SJSA1 (cell line): ENCODE data around the gene MROH2A. TPM values are rescaled to one million over a fixed set of nuclear protein-coding genes. Genes with fewer than 3 reads are reported as not detected.
"Not testable (repeated sequence)": the region's sequence is repeated elsewhere in the genome, so short reads cannot be mapped to it uniquely, and the experiment has no call there.

Experiments used
- DNase-seq, 2 experiments: peaks; one replicate each; pipeline ENCODE4 v3.0.0-alpha.2; 2015 to 2020; ENCODE audit warnings: low spot score in 2 of 2, low read depth in 1 of 2
- H3K27ac ChIP-seq: fragments of 250-450 bp; sonication (Bioruptor Pico); 2 replicates; pipeline ENCODE4 v1.5.1; 2020; ENCODE audit warnings: mild to moderate bottlenecking, moderate library complexity
- H3K27me3 ChIP-seq: fragments of 250-450 bp; sonication (Bioruptor Pico); replicated peaks from 2 replicates; pipeline ENCODE4 v1.5.1; 2020; ENCODE audit warnings: mild to moderate bottlenecking, moderate library complexity
- H3K36me3 ChIP-seq: fragments of 250-450 bp; sonication (Bioruptor Pico); 2 replicates; pipeline ENCODE4 v1.5.1; 2020; ENCODE audit warnings: mild to moderate bottlenecking
- H3K4me1 ChIP-seq: fragments of 250-450 bp; sonication (Bioruptor Pico); replicated peaks from 2 replicates; pipeline ENCODE4 v1.6.1; 2021; ENCODE audit warnings: mild to moderate bottlenecking
- H3K4me3 ChIP-seq: fragments of 250-450 bp; sonication (Bioruptor Pico); 2 replicates; pipeline ENCODE4 v1.5.1; 2020; ENCODE audit warnings: mild to moderate bottlenecking
- H3K9me3 ChIP-seq: fragments of 250-450 bp; sonication (Bioruptor Pico); replicated peaks from 2 replicates; pipeline ENCODE4 v1.5.1; 2020; ENCODE audit warnings: mild to moderate bottlenecking
- total RNA-seq: library from RNA; depleted of rRNA; stranded (reverse); fragments of >200 nt; shearing (Covaris generic); gene quantifications from 2 replicates; pipeline ENCODE4 v1.2.3, GENCODE V29; 2014; rRNA removed

The MROH2A gene
- total RNA-seq = not detected in 2 replicates

- Histone ChIP-seq H3K4me1 (no peaks in the 10 kb centered on the region), H3K27me3 (peaks cover 5% of the 10 kb centered on the region; the same call in 1 of the 2 replicates), H3K36me3 (no peaks in the 10 kb centered on the region), H3K9me3 (0 out of 2 replicates have a peak, but pooled peaks cover 3% of the 10 kb centered on the region), H3K4me3 (no peak within 1 kb of the TSS), H3K27ac (no peak within 1 kb of the TSS)
- no peak for DNase-seq
These were observed at the start of gene MROH2A for GRCh38 chr2:233778030-233778429. Gene MROH2A (plus strand): TSS chr2:233778330. CDS start chr2:233779359, 1,029 bp downstream.

GRCh38 chr2:233728723-233729301 is 49.3 kb upstream of the MROH2A start, which contains the start of gene UGT1A3:
Gene UGT1A3 (plus strand): TSS chr2:233729042. CDS start chr2:233729127, 85 bp downstream.
- no peak for DNase-seq
- Histone ChIP-seq H3K27me3 (no peaks in the 10 kb centered on the region), H3K27ac (no peak within 1 kb of the TSS), H3K4me1 (no peaks in the 10 kb centered on the region), H3K9me3 (no peaks in the 10 kb centered on the region), H3K36me3 (no peaks in the 10 kb centered on the region), H3K4me3 (no peak within 1 kb of the TSS)

- H3K4me3 ChIP-seq, H3K9me3 ChIP-seq, H3K4me1 ChIP-seq, H3K36me3 ChIP-seq, H3K27ac ChIP-seq, DNase-seq, H3K27me3 ChIP-seq: not testable (repeated sequence)
These were observed 41.1 kb upstream of the MROH2A start for GRCh38 chr2:233736868-233737653.

GRCh38 chr2:233740870-233741269 is 37.3 kb upstream of the MROH2A start:
- Histone ChIP-seq H3K27me3 (0 out of 2 replicates have a peak, but pooled peaks cover 6% of the 10 kb centered on the region), H3K36me3 (no peaks in the 10 kb centered on the region), H3K4me1 (no peaks in the 10 kb centered on the region), H3K9me3 (no peaks in the 10 kb centered on the region), H3K27ac (no peak overlapping the region), H3K4me3 (no peak overlapping the region)
- no peak for DNase-seq

- no peak overlapping the region for H3K27ac ChIP-seq
- no peaks in the 10 kb centered on the region for H3K27me3 ChIP-seq
- H3K4me3 ChIP-seq = no peak overlapping the region
- DNase-seq = no peak
- no peaks in the 10 kb centered on the region for H3K9me3 ChIP-seq
- H3K36me3 ChIP-seq = no peaks in the 10 kb centered on the region
- H3K4me1 ChIP-seq = no peaks in the 10 kb centered on the region
These were observed 34.5 kb upstream of the MROH2A start for GRCh38 chr2:233743464-233744259.

- H3K4me3 ChIP-seq = no peak overlapping the region
- no peaks in the 10 kb centered on the region for H3K4me1 ChIP-seq
- no peaks in the 10 kb centered on the region for H3K27me3 ChIP-seq
- DNase-seq = no peak
- no peaks in the 10 kb centered on the region for H3K36me3 ChIP-seq
- no peaks in the 10 kb centered on the region for H3K9me3 ChIP-seq
- no peak overlapping the region for H3K27ac ChIP-seq
These were observed 32.9 kb upstream of the MROH2A start for GRCh38 chr2:233745073-233745755.

GRCh38 chr2:233745838-233746237 is 32.3 kb upstream of the MROH2A start:
- H3K4me3 ChIP-seq, DNase-seq, H3K27me3 ChIP-seq, H3K36me3 ChIP-seq, H3K4me1 ChIP-seq, H3K27ac ChIP-seq, H3K9me3 ChIP-seq: not testable (repeated sequence)

DNA sequence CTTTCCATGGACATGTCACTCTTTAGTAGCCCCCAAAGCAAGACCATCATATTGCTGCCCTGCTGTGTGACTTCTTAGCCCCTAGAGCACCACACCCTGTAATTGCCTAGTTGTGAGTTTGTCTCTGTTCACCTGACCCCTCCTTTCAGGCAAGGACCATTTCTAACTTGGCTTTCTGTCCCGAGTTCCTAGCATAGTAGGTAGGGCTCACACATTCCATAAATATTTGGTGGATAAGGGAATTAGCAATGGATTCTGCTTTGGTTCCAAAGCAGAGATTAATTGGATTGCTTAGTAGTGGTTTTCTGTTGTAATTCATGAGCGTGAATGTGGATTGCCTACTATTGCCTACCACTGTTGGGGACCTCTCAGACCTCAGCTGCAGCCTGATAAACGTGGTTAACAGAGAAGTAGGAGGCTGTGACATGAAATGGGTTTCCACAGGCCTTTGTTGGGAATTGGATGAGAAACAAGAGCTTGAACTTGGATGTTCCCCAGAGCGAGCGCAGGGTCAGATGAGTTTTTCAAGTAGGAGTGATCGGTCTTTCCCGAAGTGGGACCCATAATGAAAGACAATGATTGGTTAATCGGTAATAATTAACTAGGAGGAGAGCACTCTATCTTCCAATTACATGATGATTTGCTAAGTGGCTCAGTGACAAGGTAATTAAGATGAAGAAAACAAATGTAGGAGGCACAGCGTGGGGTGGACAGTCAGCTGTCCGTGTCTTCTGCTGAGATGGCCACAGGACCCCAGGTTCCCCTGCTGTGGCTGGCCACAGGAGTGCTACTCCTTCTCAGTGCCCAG is 31.5 kb upstream of the MROH2A start:
- Histone ChIP-seq H3K4me3 (no peak overlapping the region), H3K4me1 (no peaks in the 10 kb centered on the region), H3K9me3 (no peaks in the 10 kb centered on the region), H3K36me3 (no peaks in the 10 kb centered on the region), H3K27ac (no peak overlapping the region), H3K27me3 (no peaks in the 10 kb centered on the region)
- DNase-seq = no peak

GRCh38 chr2:233747283-233747544 is 30.9 kb upstream of the MROH2A start:
- H3K27me3 ChIP-seq = no peaks in the 10 kb centered on the region
- no peak for DNase-seq
- H3K4me1 ChIP-seq = no peaks in the 10 kb centered on the region
- no peak overlapping the region for H3K4me3 ChIP-seq
- H3K27ac ChIP-seq = no peak overlapping the region
- no peaks in the 10 kb centered on the region for H3K9me3 ChIP-seq
- H3K36me3 ChIP-seq = no peaks in the 10 kb centered on the region

DNA sequence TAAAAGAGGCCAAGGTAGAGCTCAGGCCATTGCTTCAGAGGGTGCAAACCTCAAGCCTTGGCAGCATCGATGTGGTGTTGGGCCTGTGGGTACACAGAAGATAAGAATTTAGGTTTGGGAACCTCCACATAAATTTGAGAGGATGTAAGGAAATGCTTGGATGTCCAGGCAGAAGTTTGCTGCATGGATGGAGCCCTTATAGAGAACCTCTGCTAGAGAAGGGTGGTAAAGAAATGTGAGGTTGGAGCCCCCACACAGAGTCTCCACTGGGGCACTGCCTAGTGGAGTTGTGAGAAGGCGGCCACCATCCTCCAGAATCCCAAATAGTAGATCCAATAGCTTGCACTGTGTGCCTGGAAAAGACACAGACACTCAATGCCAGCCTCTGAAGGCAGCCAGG is 27.4 kb upstream of the MROH2A start:
- not testable (repeated sequence) for H3K27ac ChIP-seq, H3K27me3 ChIP-seq, H3K4me3 ChIP-seq, H3K9me3 ChIP-seq, H3K4me1 ChIP-seq, DNase-seq, H3K36me3 ChIP-seq

DNA sequence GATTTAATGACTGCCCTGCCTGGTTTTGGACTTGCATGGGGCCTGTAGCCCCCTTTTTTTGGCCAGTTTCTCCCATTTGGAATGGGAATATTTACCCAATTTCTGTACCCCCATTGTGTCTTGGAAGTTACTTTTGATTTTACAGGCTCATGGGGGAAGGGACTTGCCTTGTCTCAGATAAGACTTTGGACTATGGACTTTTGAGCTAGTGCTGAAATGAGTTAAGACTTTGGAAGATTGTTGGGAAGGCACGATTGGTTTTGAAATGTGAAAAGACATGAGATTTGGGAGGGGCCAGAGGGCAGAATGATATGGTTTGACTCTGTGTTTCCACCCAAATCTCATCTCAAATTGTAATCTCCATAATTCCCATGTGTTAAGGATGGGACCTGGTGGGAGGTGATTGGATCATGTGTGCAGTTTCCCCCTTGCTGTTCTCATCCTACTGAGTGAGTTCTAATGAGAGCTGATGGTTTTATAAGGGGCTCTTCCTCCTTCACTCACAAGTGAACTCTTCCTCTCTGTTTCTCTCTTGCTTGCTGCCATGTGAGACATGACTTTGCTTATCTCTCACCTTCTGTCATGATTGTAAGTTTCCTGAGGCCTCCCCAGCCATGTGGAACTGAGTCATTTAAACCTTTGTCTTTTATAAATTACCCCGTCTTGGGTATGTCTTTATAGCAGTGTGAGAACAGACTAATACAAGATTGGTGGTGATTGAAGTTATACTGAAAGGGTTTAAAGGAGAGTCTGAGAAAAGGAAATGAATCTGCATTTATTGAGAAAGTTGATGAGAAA is 26.7 kb upstream of the MROH2A start:
- not testable (repeated sequence) for DNase-seq, H3K4me3 ChIP-seq, H3K27ac ChIP-seq, H3K27me3 ChIP-seq, H3K9me3 ChIP-seq, H3K36me3 ChIP-seq, H3K4me1 ChIP-seq

DNA sequence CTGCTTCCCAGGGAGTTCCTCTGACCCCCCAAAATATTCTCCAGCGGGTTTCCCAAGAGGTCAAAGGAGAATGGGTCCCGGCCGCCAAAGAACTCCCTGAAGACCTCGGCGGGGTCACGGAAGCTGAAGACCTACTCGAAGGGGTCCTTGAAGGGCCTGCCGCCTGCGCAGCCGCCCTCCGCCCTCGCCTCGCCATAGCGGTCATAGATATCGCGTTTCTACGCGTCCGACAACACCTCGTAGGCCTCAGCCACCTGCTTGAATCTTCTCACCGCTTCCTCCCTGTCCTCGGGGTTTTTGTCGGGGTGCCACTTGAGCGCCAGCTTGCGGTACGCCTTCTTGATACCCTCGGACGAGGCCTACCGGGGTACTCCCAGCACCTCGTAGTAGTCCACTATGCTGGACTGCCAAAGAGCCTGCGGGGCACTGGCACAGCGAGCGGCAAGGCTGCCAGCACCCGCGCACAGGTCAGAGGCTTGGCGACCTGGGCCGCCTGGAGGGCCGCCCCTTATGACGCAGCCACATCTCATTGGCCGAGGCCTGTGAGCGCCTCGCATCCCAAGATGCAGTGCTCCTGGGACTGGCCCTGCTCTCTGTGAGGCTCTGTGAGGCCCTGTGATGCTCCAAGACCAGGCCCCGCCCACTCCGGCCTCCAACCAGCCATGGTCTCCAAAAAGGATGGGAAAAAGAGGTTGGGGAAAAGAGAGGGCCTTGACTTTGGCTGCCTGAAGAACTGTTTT is 23.1 kb upstream of the MROH2A start:
- H3K27ac ChIP-seq = no peak overlapping the region
- H3K27me3 ChIP-seq = no peaks in the 10 kb centered on the region
- no peak for DNase-seq
- no peaks in the 10 kb centered on the region for H3K4me1 ChIP-seq
- peaks cover 3% of the 10 kb centered on the region; the same call in 1 of the 2 replicates for H3K9me3 ChIP-seq
- H3K4me3 ChIP-seq = no peak overlapping the region
- no peaks in the 10 kb centered on the region for H3K36me3 ChIP-seq
